GM12865 (cell line): ENCODE results near the gene SNX10.
"Not testable (repeated sequence)": the region's sequence is repeated elsewhere in the genome, so short reads cannot be mapped to it uniquely, and the experiment has no call there.

ENCODE experiments used
- DNase-seq: peaks from one replicate; pipeline ENCODE4 v3.0.0; 2010; ENCODE audit warnings: low read depth
- H3K4me3 ChIP-seq: 2 replicates; pipeline ENCODE4 v1.5.1; 2011; ENCODE audit warnings: mild to moderate bottlenecking, low read depth, low read length, control low read depth
- TF ChIP-seq, protein P1 (sequence below): IDR thresholded peaks from 2 replicates; pipeline ENCODE4 v1.5.1; 2011; ENCODE audit warnings: low read length, control low read depth, low read depth, inconsistent platforms; ENCODE audit not compliant: insufficient read depth; ENCODE audit errors: missing control alignments

SNX10 gene

DNA sequence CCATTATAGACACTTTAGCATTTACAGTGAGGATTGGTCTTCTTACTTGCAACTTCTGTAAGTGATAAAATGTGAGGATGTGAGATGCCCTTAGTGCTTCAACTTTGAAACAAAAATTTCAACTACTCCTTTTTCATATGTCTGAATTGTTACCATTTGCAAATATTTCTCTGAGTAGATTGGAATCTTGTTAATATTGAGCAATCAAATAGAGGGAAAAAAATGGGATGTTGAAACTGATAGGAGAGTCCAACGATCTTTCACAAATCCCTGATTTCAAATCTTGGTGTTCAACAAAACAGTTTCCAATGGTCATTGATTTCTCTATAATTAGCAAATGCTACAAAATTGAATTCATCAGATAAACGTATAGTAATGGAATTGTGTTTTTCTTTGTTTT is 5.5 kb upstream of the SNX10 start:
- TF ChIP-seq, protein P1, sequence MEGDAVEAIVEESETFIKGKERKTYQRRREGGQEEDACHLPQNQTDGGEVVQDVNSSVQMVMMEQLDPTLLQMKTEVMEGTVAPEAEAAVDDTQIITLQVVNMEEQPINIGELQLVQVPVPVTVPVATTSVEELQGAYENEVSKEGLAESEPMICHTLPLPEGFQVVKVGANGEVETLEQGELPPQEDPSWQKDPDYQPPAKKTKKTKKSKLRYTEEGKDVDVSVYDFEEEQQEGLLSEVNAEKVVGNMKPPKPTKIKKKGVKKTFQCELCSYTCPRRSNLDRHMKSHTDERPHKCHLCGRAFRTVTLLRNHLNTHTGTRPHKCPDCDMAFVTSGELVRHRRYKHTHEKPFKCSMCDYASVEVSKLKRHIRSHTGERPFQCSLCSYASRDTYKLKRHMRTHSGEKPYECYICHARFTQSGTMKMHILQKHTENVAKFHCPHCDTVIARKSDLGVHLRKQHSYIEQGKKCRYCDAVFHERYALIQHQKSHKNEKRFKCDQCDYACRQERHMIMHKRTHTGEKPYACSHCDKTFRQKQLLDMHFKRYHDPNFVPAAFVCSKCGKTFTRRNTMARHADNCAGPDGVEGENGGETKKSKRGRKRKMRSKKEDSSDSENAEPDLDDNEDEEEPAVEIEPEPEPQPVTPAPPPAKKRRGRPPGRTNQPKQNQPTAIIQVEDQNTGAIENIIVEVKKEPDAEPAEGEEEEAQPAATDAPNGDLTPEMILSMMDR: no peak
- no peak overlapping the region for H3K4me3 ChIP-seq
- no peak for DNase-seq

DNA sequence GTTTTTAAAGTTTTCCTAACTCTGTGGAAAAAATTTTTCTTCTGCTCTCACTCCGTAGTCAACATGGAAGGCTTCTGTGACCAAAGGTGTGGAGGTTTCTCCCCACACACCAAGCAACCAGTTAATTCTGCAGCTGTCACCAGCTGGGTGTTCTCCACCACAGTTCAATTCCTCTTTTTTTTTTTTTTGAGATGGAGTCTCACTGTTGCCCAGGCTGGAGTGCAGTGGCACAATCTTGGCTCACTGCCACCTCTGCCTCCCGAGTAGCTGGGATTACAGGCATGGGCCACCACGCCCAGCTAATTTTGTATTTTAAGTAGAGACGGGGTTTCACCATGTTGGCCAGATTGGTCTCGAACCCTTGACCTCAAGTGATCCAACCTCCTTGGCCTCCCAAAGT is 3.5 kb upstream of the SNX10 start:
- not testable (repeated sequence) for DNase-seq, H3K4me3 ChIP-seq

DNA sequence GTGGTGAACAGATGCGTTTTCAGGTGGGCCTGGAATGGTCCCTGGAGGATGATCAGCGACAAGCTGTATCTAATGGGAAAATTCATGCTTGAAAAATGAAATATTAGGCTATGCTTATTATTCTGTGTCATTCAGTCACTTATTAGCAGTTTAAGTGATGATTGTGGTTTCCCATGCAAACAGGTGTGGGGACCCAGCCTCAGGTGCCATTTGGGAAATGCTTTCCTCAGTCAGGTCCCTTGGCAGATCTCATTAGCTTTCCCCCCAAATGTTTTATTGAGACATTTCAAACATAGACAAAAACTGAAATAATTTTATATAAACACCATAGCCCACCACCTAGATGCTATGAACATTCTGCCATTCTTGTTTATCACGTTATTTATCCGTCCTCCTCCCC is 411 bp upstream of the SNX10 start:
- TF ChIP-seq, protein P1: no peak
- DNase-seq: no peak
- H3K4me3 ChIP-seq: peak overlapping the region; percentile 70

DNA sequence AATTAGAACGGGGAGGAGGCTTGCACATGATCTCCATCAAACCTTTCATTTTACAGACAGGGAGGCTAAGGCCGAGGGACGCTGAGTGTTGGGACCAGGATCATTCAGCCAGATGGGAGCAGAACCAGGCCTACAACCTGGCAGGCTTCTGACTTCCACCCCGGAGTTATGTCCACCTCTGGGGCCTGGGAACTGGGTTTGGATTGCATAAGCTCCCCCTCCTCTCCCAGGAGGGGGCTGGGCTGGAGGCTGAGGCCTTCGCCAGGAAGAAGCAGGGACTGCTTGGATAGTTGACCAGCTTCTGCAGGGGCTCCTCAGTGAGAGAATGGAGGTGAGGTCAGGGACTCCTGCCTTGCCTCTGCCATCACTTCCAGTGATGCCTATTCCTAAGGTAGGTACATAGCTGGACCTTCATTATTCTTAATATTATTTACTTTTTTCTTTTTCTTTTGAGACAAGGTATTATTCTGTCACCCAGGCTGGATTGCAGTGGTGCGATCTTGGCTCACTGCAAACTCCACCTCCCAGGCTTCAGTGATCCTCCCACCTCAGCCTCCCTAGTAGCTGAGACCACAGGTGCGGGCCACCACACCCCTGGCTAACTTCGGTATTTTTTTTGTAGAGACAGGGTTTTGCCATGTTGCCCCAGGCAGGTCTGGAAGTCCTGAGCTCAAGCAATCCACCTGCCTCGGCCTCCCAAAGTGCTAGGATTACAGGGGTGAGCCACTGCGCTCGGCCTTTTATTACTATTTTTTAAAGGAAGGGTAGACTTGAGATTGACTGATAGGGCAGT is 1.3 kb downstream of the SNX10 start:
- TF ChIP-seq, protein P1: no peak
- peak overlapping the region; percentile 99 for H3K4me3 ChIP-seq
- DNase-seq: peak; percentile 30

DNA sequence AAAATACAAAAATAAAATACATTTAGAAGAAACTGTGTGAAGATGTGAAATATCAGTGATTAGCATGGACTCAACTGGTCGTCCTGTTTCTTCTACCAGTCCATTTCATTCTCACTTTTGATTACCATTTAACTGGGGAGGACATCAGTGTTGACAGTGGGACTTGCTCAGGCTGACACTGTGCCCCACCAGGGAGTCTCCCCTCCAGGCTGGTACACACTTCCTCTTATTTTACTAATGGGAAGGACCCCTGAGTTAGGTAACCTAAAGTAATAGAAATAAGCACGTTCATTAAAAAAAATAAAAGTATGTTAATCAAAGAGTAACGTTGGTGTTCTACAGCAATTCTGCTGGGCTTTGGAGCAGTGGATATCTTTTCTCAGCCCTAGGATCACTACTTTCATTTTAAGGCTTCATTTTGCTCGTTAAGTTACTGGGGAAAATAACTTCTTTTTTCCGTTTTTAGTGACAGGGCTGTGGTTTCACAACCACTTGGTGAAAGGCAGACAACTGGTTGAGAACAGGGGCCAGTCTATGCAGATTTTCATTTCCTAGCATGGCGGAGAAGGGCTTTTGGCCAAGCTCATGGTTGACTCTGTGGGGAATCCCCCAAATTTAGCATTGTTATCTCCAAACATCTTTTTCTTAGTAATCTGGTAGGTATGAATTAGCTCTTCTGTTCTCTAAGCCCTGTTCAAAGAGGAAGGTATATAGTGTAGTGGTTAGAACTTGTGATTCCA is 2.1 kb downstream of the SNX10 start:
- H3K4me3 ChIP-seq: peak overlapping the region; percentile 99
- TF ChIP-seq, protein P1: no peak
- peak; percentile 88 for DNase-seq

DNA sequence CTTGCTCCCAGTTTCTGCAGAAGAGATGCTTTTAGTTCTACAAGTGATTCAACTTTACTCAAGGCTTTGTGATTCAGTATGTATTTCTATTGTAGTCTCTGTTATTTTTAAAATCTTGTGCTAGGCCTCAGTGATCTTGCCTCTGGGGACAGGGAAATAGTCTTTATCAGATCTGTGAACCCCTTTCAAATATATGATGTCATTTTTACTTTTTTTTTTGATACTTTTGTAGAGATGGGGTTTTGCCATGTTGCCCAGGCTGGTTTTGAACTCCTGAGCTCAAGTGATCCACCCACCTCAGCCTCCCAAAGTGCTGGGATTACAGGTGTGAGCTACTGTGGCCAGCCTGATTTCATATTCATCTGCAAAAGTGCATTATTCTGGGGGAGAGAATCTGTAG is 3.4 kb downstream of the SNX10 start:
- DNase-seq: no peak
- no peak overlapping the region for H3K4me3 ChIP-seq
- TF ChIP-seq, protein P1: no peak

DNA sequence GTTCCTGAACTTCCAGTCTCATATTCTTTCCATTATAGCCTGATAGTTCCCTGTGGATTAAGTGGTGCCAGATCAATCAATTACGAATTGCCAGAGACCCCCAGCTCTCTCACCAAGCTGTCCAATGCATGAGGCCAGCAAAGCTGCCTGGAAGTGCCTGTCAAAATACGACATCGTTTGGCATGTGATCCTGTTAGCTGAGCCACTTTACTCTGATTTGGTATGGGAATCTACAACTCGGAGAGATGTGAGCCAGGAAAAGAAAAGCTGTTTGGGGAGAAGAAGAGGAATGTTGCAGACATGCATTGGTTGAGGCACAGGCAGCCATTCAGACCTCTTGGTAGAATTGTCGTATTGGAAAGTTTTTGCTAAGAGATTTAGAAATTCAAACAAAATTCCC is 3.9 kb downstream of the SNX10 start:
- DNase-seq: no peak
- TF ChIP-seq, protein P1: no peak
- no peak overlapping the region for H3K4me3 ChIP-seq
